ENCODE data around the gene FHIP1B.

Gene FHIP1B

GRCh38 chr11:6197466-6198200 lies 36.8 kb downstream of the FHIP1B start:
- no peak for DNase-seq

GRCh38 chr11:6196396-6196795 lies 38.0 kb downstream of the FHIP1B start:
- no peak for DNase-seq

- no peak for DNase-seq
Observed at GRCh38 chr11:6194065-6194581, 40.3 kb downstream of the FHIP1B start.

GRCh38 chr11:6191742-6192141 lies 42.7 kb downstream of the FHIP1B start:
- no peak for DNase-seq

- no peak for DNase-seq
Observed at GRCh38 chr11:6175440-6175839, 59.0 kb downstream of the FHIP1B start.

GRCh38 chr11:6170226-6170625 lies 64.2 kb downstream of the FHIP1B start, which contains the start of gene OR52B2:
OR52B2 (minus strand) TSS chr11:6170326; CDS start chr11:6170326, 0 bp downstream.
- no peak for DNase-seq
